Erythroblast (primary cell): ENCODE data around the gene CCDC138.
A peak's percentile ranks its signal among the peaks of the same experiment; 100 is the strongest.
"Not testable (repeated sequence)": the region's sequence is repeated elsewhere in the genome, so short reads cannot be mapped to it uniquely, and the experiment has no call there.

Experiments
- DNase-seq, 2 experiments: peaks; one replicate each; lab custom pipeline; 2025; lab: John Stamatoyannopoulos, UW
- GATA1 ChIP-seq: IDR thresholded peaks from 2 replicates; pipeline ENCODE4 v1.6.1; 2011; ENCODE audit warnings: low read depth, mild to moderate bottlenecking, control low read depth, low read length, moderate library complexity
- POLR2A ChIP-seq: IDR thresholded peaks from 2 replicates; pipeline ENCODE4 v1.6.1; 2011; ENCODE audit warnings: mild to moderate bottlenecking, low read length

CCDC138 gene, protein sequence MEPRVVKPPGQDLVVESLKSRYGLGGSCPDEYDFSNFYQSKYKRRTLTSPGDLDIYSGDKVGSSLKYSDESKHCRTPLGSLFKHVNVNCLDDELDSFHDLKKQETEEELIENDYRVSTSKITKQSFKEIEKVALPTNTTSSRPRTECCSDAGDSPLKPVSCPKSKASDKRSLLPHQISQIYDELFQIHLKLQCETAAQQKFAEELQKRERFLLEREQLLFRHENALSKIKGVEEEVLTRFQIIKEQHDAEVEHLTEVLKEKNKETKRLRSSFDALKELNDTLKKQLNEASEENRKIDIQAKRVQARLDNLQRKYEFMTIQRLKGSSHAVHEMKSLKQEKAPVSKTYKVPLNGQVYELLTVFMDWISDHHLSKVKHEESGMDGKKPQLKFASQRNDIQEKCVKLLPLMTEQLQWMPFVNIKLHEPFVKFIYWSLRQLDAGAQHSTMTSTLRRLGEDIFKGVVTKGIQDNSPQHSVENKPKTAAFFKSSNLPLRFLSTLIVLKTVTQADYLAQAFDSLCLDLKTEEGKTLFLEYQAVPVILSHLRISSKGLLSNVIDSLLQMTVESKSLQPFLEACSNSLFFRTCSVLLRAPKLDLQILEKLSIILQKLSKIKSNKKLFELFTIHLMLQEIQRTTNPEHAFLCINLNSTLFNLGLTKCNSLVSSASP

DNA sequence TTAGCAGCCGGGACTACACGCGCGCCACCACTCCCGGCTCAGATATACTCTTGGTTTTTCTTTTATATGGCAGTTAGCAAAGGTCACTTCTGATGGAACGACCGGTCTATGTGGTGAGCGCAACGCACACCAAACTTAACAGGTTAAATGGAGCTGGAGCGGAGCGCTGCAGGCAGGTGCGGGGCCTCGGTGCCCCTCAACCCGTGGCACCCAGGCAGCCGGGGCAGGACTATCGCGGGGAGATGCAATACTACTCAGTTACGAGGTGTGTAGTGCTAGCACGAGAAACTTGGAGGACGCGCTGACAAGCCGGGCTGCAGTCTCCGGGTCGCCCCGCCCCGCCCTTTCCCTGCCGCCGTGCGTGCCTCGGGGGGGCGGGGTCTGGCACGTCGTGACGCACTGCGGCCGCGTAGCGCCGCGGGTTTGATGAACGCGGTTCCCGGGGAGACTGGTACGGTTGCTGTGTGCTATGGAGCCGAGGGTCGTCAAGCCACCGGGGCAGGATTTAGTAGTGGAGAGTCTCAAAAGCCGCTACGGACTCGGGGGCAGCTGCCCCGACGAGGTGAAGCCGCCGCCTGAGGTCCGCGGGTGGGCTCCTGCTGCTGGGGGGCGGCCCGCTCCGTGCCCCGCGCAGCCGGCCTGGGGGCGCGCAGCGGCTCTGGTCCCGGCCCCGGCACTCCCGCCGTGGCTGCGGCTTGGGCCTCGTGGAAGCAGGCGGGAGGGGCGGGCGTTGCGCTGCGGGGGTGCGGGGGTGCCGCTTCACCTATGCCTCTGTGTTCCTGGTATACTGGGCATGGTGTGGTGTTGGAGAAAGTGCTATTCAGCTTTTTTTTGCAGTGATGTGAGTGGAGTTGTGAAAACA is at the start of gene CCDC138:
CCDC138 (plus strand) TSS at position 418 of the 862 bp plus-strand sequence; CDS start at position 470, 52 bp downstream.
- peak; percentile 57 for TF ChIP-seq POLR2A
- TF ChIP-seq GATA1 = no peak
- peak; percentile 93 to 94 for DNase-seq

DNA sequence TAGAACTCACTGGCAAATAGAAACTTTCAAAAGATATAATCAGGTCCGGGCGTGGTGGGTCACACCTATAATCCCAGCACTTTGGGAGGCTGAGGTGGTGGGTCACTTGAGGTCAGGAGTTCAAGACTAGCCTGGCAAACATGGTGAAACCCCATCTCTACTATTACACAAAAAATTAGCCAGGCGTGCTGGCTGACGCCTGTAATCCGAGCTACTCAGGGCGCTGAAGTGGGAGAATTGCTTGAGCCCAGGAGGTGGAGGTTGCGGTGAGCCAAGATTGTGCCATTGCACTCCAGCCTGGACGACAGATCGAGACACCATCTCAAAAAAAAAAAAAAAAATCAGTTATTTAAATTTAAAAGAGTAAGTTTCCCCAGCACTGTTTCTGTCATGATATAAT is 28.6 kb upstream of the CCDC138 start:
- not testable (repeated sequence) for DNase-seq

- not testable (repeated sequence) for DNase-seq
Measured at GRCh38 chr2:108762618-108763017, 24.0 kb upstream of the CCDC138 start.

GRCh38 chr2:108766671-108767070 is 19.9 kb upstream of the CCDC138 start:
- not testable (repeated sequence) for DNase-seq

GRCh38 chr2:108767859-108768258 is 18.7 kb upstream of the CCDC138 start:
- DNase-seq = not testable (repeated sequence)

DNA sequence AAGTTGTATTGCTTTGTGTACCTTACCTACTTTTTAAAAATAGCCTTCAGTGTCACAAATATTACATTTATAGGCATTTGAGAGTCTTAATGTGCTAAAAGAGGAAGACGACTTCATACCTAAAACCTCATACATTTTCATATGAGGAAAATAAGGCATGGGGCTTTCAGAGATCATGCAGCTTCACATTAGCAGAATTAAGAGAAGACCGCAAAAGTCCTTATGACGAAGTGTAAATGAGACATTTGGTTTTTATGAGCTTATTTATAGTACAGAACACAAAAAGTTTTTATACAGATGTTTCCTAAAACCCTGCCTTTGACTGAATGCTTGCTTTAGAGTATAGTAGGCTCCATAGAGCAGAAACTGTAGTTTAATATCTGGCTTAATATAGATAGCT is 10.1 kb upstream of the CCDC138 start:
- no peak for TF ChIP-seq POLR2A
- DNase-seq = no peak

- TF ChIP-seq GATA1 (no peak), POLR2A (no peak)
- no peak for DNase-seq
Measured at GRCh38 chr2:108778857-108779256, 7.7 kb upstream of the CCDC138 start.

- TF ChIP-seq POLR2A = no peak
- no peak for TF ChIP-seq GATA1
- DNase-seq = peak in 1 of 2 experiments; percentile 23
Measured at GRCh38 chr2:108786008-108786353, 590 bp upstream of the CCDC138 start.

DNA sequence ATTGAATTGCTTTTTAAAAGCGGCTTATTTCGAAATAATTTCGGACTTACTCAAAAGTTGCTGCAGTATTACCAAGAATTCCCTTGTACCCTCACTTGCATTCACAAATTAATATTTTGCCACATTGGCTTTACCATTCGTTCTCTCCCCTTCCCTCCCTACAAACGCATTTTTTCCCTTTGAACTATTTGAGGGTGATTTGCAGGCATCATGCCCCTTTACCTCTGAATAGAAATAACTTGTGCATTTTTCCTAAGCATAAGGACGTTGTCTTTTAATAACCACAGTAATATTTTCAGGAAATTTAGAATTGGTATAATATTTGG is 608 bp downstream of the CCDC138 start:
- TF ChIP-seq GATA1 = no peak
- TF ChIP-seq POLR2A = no peak
- no peak for DNase-seq

GRCh38 chr2:108803045-108803736 is 16.6 kb downstream of the CCDC138 start:
- DNase-seq = no peak
- TF ChIP-seq POLR2A (no peak), GATA1 (no peak)

GRCh38 chr2:108805032-108805431 is 18.5 kb downstream of the CCDC138 start:
- TF ChIP-seq GATA1 (no peak), POLR2A (no peak)
- DNase-seq = no peak

DNA sequence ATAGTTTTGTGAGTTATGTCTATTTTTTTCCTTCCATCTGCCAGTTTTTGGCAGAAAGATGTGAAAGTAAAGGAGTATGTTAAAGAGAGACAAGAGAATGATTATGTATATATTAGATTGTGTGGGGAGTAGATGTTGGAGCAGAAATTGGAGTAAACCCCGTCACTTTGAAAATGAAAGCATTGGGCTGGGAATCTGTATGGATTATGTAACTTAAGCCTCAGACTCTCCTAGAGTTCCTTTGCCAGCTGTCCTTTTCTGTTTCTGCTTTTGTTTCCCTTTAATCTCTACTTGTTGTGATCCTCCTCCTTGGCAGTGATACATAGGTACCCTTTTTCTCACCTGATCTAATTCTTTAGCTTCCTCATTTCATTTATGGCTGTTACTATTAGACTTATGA is 19.2 kb downstream of the CCDC138 start:
- TF ChIP-seq POLR2A = no peak
- no peak for TF ChIP-seq GATA1
- DNase-seq = no peak

- no peak for TF ChIP-seq GATA1
- TF ChIP-seq POLR2A = no peak
- peak; percentile 2 to 5 for DNase-seq
Measured at GRCh38 chr2:108806371-108807113, 20.0 kb downstream of the CCDC138 start.
